NCI-H1694 treated with DMSO at 0.1 percent for 48 hours (cell line): Measurements from ENCODE around the gene IQSEC1.

Experiments used
- DNase-seq: peaks from one replicate; lab custom pipeline; 2025; lab: John Stamatoyannopoulos, UW

IQSEC1 gene

DNA sequence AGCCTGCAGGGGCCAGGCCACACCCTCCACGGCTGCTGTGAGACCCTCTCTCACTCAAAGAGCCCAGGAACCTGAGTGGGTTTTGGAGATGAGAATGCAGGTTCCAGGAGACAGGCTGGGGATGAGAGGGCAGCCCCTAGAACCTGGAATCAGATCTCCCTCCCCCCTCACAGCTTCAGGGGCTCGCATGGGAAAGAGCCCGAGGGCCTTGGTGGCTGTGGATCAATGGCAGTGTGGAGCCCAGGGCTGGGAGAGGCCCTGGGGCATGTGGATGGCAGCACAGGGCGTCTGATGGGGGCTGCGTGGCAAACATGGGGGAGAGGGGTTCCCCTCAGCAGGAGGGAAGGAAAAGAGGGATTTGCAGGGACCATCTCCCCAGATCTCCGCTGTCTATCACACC, 119.0 kb downstream of the IQSEC1 start:
- no peak for DNase-seq

DNA sequence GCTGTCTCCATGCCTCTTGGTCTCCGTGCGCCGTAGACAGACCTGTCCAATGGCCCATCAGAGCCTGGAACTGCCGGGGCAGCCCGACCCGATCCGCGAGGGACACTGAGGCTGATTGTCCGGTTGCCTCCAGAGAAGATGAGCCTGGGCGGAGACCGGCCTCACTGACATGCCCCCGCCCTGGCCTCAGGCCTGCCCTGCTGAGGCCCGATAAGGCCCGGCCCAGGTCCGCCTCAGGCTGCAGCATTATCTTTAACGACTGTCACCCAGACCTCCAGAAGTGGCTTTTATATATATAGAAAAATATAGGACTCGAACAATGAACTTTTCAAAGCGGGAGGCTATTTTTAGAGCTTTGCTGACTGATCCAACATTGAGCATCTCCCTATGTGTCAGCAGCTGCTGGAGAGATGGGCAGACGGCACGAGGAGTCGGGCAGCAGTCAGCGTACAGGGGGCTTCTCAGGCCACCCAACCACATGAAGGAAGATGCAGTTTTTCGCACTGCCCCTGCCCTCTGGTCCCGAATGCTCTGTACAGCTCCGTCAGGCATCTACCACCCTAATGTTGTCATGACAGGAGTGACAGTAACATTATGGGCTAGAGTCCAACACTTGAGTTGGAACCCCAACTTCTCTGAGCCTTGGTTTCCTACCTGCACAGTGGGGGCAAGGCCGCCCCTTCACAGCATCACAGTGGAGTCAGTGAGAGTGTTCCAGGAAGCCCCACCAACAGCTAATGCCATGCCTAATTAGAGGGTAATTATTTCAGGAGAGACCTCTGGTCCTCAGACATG, 119.8 kb downstream of the IQSEC1 start:
- no peak for DNase-seq

GRCh38 chr3:12952343-12953200, 120.7 kb downstream of the IQSEC1 start:
- DNase-seq, result no peak

GRCh38 chr3:12948891-12949711, 124.1 kb downstream of the IQSEC1 start:
- DNase-seq, result no peak

GRCh38 chr3:12948371-12948770, 124.9 kb downstream of the IQSEC1 start:
- DNase-seq, result no peak

- no peak for DNase-seq
Measured at GRCh38 chr3:12947504-12948369, 125.5 kb downstream of the IQSEC1 start.

DNA sequence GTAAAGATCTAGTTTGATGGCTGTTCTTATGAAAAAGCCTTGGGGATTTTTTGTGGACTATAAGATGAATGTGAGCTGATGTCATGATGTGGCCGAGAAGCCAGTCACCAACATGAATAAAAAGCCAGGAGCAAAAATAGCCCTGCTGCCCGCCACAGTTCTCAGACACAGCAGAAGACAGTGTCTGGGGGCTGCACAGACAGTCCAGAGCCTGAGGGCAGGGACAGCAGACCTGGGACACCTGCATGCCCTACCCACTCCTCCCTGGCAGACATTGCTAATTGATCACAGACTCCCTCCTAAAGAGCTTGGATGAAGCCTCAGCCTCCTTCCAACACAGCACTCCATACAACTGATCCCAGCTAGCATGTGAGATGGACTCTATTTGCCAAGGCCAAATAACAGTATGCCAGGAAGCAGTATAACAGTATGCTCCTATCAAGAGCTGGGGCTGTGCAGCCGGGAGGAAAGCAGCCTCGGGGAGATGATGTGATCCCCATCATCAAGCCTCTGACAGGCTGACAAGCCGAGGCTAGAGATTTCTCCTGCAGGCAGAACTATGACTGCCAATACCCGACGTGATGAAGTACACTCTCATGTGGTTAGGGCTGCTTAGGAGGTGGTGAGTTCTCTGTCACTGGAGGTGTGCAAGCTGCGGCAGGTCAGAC, 126.4 kb downstream of the IQSEC1 start:
- DNase-seq, result no peak

GRCh38 chr3:12946251-12946648, 127.0 kb downstream of the IQSEC1 start:
- no peak for DNase-seq

- no peak for DNase-seq
Measured at GRCh38 chr3:12944849-12945248, 128.4 kb downstream of the IQSEC1 start.

DNA sequence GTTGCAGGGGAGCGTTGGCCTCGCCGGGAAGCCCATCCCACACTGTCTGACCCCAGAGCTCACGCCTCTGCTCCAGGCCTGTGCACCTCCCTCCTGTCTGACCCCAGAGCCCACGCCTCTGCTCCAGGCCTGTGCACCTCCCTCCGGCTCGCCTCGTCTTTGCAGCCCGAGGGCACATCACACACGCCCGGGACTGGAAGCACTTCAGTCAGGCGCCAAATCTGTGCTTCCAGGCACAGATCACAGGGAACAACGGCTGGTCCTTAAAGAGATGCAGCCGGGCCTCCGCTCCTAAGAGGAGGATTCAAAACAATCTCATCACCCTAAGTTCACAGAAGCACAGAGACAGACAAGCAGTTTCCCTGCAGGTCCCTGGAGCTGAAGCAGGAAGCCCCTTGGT, 128.8 kb downstream of the IQSEC1 start:
- DNase-seq, result no peak

- no peak for DNase-seq
Measured at GRCh38 chr3:12943124-12944021, 129.9 kb downstream of the IQSEC1 start.

DNA sequence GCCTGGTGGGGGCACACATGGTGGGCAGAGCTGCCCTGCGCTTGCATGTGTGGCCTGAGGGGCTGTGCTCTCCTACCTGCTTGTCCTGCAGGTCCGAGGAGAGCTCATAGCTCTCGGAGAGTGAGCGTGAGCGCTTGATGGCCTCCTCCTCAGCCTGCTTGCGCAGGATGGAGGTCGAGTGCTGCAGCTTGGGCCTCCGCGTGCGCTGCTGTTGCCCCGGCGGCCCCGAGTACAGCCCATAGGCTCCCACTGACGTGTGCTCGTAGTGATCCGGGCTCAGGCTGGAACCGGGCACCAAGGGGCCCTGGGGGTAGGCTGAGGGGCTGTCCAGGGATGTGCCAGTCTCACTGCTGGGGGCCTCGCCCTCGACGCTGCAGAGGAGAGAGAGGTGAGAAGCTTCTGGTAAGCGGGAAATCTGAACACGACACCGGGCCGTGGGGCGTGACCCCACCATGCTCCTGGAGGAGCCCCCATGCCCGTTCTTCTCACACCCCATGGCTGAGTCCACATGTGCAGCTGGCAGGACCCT, 131.7 kb downstream of the IQSEC1 start:
- DNase-seq, result no peak

- no peak for DNase-seq
Measured at GRCh38 chr3:12940854-12941253, 132.4 kb downstream of the IQSEC1 start.

DNA sequence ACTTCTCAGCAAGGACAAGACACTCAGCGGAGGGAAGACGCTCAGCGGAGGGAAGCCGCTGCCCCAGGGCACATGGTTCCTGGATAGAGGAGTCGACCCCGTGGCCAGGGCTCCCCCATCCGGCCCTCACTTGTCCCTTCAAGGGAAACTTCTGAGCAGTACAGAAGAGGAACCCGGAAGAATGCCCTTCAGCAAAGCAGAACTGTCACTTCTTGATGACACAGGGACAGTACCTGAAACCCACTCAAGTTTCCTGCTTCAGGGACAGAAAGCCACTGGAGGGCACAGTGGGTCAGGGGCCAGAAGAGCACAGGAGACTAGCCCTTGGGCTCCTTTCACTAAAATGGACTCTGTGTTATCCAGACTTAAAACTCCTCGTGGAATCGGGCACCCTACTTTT, 134.1 kb downstream of the IQSEC1 start:
- no peak for DNase-seq

DNA sequence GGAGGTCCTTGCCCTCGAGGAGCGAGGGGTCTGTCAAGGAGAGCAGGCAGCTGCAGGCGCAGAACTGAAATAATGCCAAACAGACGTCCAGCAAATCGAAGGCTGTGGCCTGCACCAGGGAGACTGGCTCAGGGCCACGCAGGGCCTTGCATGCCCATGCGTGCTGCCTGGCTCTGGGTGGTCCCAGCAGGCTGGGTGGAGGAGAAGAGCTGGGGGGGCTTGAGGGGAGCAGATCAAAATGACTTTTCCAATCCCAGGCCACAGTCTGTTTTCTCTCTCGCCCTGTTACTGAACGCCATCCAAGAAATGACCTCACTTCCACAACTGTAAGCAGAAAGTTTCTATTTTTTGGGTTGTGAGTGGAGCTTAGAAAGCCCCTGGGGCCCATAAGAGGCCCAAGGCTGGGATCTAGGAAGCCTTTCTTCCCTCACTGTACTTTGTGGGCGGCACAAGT, 134.9 kb downstream of the IQSEC1 start:
- no peak for DNase-seq

DNA sequence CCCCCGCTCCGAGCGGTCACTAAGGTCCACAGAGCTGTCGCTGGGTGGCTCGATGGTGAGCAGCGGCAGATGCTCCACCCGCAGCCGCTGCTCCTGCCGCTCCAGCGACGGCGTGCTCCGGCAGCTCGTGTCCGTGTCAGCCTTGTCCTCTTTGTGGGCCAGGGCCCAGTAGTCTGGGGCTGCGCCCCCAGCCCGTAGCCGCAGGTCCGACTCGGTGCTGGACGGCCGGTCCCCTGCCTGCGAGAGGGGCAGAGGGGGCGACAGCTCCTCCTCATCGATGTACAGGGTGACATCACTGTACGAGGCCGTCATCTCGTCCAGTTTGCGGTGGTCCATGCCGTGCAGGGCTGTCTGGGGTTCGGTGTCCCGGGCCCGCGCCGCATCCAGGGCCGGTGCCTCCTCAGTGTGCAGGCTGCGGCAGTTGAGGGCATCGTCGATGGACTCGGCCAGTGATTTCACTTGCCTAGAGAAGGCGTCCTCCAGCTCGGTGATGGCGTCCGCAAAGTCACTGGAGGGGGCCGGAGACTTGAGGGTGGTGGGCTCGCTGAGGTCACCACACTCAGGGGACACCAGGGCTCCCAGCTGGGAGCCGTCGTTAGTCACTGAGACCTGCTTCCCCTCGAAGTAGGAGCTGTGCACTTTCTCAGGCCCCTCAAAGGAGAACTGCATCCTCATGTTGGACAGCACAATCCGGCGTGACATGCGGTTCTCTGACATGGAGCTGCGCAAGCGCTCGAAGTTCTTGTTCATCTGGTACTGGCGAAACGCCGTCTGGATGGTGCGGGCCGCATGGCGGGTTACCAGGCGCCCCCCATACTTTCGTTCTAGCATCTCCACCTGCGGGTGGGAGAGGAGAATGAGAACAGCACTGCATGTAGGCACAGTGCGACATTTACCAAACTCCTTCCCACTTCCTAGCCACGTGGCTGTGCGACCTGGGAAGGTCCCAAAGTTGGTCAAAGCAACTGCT, 137.1 kb downstream of the IQSEC1 start:
- no peak for DNase-seq

- no peak for DNase-seq
Measured at GRCh38 chr3:12935023-12935860, 138.0 kb downstream of the IQSEC1 start.
